Stimulated activated CD4-positive, alpha-beta T cell treated with anti-CD3 and anti-CD28 coated beads, TNF-alpha, amount 100 ng/mL, for 4 hours (primary cell): ENCODE results near the gene DDX3X.
"Not testable (repeated sequence)": the region's sequence is repeated elsewhere in the genome, so short reads cannot be mapped to it uniquely, and the experiment has no call there.

ENCODE experiments used
- DNase-seq, 3 experiments: peaks; one replicate each; pipeline ENCODE4 v3.0.0-alpha.2; 2020; ENCODE audit warnings: low read depth in 3 of 3

The DDX3X gene

GRCh38 chrX:41333744-41334362 is at the start of gene DDX3X:
TSS of gene DDX3X (plus strand) at chrX:41334162. CDS start at chrX:41334253, 91 bp downstream.
- peak; percentile 69 to 78 (median 78) for DNase-seq

GRCh38 chrX:41285928-41286327 is 48.0 kb upstream of the DDX3X start:
- DNase-seq, result not testable (repeated sequence)

DNA sequence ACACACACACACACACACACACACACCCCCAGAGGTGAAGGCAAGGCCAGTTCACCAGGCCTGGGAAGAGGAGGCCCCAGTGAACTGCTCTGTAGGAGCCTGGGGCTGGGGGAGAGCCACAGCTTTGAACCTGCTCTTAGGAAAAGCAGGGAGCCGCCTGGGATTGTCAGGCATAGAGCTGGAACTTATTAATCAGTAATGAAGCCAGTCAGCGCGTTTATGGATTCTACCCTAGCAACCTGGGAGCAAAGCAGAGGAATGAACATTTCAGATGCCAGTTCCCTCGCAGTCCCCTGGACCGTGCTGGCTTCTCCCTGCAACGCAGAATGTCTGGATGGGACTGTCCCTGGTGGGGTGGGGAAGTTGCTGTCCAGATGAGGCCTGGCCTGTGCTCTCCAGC is 45.3 kb upstream of the DDX3X start:
- no peak for DNase-seq

DNA sequence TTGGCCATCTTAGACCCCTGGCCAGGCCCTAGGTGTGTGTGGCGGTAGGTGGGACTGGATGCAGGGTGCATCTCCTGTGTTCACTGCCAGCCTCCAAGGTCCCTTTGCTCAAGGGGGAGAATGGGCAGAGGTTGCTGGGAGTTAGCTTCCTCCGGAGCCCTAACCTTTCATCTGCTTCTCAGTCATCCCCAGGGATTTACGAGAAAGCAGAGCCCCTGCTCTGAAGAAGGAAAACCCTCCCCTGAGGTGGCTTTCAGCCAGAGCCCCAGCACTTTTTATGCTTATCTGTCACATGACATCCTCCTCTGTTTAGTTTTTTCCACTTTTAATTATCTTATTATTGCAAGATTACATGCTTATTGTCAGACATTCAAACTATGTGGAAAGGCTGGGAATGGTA is 44.9 kb upstream of the DDX3X start:
- DNase-seq, result no peak

GRCh38 chrX:41291309-41291708 is 42.7 kb upstream of the DDX3X start:
- DNase-seq, result no peak

DNA sequence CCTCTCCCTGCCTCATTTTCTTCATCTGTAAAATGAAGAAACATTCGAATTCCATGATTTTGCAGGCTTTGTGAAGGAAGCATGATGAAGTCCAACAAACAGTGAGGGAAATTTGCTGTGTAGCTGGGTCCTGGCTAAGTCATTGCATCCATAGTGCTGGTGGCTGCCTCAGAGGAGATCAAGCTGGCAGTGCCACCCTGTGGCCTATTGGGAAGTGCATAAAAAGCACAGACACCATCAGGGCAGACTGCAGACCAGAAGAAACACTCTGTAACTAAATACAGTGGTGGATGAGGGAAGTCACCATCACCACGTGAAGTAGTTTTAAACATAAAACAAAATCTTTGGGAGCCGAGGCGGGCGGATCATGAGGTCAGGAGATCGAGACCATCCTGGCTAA is 40.7 kb upstream of the DDX3X start:
- DNase-seq, result no peak

- no peak for DNase-seq
Observed at GRCh38 chrX:41300758-41301437, 33.1 kb upstream of the DDX3X start.

GRCh38 chrX:41301438-41301824 is 32.5 kb upstream of the DDX3X start:
- no peak for DNase-seq

DNA sequence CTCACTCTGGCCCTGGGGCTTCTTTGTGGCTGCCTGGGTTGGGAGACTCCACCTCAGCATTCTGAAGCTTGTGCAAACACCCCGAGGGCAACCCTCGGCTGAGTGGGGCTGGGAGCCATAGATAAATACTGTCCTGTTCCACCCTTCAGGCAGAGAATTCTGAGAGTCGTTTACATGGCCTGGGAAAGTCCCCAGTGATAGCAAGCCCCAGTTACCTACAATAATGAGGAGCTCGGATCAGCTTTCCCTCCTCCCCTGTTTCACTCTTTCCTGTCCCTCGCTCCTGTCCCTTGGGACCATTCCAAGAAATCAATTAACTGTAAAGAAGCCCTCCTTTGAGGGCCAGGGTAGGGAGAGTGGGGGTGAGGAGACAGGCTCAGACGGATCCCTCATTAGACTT is 31.6 kb upstream of the DDX3X start:
- no peak for DNase-seq

- no peak for DNase-seq
Observed at GRCh38 chrX:41303013-41303412, 30.9 kb upstream of the DDX3X start.

GRCh38 chrX:41304178-41304577 is 29.8 kb upstream of the DDX3X start:
- DNase-seq, result no peak

- DNase-seq, result no peak
Observed at GRCh38 chrX:41308884-41309647, 24.9 kb upstream of the DDX3X start.

DNA sequence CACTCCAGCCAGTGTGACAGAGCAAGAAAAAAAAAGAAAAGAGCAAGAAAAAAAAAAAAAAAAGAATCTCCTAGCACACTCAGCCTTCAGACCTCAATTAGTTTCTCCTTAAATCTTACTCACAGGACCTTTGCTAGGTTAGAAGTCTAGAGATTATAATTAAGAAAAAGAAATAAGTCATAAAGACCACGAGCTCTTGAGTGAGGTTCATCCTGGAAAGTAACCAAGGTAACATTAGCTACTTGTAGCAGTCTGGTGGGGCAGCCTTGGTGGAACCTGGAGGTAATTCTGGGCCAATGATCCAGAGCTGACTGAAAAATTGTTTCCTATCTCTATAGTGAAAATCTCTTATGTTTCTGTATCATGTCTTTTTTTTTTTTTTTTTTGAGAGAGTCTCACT is 21.2 kb upstream of the DDX3X start:
- no peak for DNase-seq

GRCh38 chrX:41313419-41313818 is 20.5 kb upstream of the DDX3X start:
- DNase-seq, result no peak

- DNase-seq, result no peak
Observed at GRCh38 chrX:41314204-41314603, 19.8 kb upstream of the DDX3X start.

DNA sequence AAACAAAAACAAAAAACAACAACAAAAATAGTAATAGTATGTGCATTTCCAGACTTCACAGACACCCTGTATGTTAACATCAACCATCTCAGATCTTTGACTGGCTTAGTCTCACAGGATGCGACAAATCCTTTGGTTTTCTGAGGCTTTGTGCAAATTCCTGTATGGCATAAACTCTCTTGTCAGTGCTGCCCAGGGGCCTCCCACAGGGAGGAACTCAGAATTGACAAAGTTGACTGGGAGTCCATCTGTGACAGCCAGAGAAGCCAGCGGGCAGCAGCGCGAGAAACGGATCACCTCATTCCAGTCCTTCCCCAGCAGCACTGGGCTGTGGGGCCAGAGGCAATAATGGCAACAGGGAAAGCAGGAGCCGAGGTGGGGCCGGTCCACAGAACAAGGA is 19.1 kb upstream of the DDX3X start:
- DNase-seq, result no peak

DNA sequence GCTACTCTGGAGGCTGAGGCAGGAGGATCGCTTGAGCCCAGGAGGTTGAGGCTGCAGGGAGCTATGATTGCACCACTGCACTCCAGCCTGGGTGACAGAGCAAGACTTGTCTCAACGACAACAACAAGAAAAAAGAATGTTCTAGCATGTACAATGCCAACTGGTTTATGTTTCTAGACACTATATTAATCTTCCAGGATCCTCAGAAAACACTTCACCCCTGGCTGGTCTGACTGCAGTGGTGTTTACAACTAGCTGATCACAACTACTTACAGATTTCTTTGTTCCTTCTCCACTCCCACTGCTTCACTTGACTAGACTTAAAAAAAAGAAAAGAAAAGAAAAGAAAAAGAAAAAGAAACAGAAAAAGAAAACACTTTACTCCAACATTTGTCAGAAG is 17.7 kb upstream of the DDX3X start:
- DNase-seq, result not testable (repeated sequence)

DNA sequence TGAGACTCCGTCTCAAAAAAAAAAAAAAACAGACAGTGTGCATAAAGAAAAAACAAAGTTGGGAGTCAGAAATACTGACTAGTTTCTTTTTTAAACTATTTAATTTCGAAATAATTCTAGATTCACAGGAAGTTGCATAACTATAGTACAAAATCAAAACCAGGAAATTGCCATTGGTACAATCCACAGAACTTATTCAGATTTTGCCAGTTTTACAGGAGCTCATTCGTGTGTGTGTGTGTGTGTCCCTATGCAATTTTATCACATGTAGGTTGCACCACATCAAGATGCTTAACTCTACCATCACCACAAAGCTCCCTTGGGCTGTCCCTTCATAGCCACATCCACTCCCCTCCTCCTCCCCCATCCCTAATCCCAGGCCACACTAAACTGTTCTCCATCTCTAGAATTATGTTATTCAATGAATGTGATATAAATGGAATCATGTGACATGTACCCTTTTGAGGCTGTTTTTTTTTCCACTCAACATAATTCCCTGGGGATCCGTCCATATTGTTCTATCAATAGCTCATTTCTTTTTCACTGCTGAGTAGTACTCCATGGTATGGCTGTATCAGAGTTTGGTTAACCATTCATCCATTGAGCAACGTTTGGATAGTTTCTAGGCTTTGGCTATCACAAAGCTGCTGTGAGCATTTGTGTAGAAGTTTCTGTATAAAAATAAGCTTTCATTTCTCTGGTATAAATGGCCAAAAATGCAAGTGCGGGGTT is 16.3 kb upstream of the DDX3X start:
- DNase-seq, result no peak

GRCh38 chrX:41320393-41320792 is 13.6 kb upstream of the DDX3X start:
- no peak for DNase-seq

- no peak for DNase-seq
Observed at GRCh38 chrX:41322821-41323603, 10.9 kb upstream of the DDX3X start.

DNA sequence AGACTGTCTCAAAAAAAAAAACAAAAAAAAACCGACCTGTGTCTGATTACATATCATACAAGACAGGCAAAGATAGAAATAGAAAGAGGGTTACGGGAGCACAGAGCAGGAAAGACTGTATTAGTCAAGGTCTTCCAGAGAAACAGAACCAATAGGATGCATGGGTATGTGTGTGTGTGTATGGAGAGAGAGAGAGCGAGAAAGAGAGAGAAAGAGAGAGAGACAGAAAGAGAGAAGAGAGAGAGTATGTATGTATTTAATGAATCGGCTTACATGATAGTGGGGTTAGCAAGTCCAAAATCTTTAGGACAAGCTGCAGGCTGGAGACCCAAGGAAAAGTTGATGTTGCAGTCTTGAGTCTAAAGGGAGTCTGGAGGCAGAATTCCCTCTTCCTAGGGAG is 7.5 kb upstream of the DDX3X start:
- DNase-seq, result no peak

DNA sequence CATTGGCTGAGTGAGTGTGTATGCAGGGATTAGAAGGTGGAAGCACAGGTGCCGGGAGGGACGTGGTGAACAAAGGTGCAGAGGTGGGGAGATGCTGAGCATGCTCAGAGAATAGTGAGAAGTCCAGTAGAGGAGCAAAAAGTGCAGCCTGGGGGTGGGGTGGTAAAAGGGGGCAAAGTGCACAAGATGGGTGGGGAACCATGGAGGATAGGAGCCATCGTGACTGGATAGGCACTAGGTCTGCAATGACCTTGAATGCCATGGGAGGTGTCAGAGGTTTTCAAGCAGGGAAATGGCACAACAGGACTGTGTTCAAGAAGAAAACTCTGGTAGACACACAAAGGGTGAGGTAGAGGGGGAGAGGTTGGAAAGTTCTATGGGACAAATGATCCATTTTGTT is 6.6 kb upstream of the DDX3X start:
- no peak for DNase-seq
